Measurements from ENCODE around the gene LIMS1.
"Not testable (repeated sequence)": the region's sequence is repeated elsewhere in the genome, so short reads cannot be mapped to it uniquely, and the experiment has no call there.

LIMS1 gene

DNA sequence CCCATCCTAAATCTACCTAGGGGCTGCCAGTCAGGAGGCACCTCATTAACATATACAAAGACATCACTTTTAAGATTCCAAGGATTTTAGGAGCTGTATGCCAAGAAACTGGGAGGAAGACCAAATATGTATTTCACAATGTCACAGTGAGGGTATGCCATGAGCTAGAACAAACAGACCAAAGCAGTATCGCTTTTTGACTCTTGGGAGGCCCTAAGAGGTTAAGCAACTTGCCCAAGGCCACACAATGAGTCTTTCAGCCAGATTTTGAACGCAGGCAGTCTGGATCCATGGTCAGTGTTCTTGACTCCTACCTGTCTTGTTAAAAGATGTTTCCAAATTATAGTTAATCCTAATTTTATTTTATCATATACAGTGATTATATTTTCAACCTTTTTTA is 132.9 kb downstream of the LIMS1 start:
- DNase-seq, H3K4me3 Mint-ChIP-seq, H3K27me3 Mint-ChIP-seq, H3K27ac Mint-ChIP-seq, CTCF ChIA-PET, H3K9me3 Mint-ChIP-seq: not testable (repeated sequence)
- peaks cover 17% of the 10 kb centered on the region for H3K4me1 Mint-ChIP-seq
- peaks cover 10% of the 10 kb centered on the region for H3K36me3 Mint-ChIP-seq

DNA sequence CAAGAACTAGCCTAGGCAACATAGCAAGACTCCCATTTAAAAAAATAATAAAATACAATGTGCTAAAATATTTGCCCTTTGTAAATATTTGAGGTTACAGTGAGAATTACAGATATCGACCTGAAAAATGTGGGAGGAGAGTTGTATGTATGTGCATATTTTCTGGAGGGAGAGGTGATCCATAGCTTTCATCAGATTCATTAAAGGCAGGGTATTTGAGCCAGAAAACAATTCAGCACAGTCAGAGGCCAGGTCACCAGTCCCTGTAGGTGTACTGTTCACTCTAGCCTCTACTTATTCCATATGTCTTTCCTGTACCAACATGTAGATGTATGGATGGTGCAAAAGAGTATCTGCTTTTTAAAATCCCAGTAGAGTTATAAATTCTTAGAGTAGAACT is 136.0 kb downstream of the LIMS1 start:
- H3K27ac Mint-ChIP-seq, H3K9me3 Mint-ChIP-seq, H3K4me3 Mint-ChIP-seq, DNase-seq, H3K36me3 Mint-ChIP-seq, CTCF ChIA-PET, H3K4me1 Mint-ChIP-seq, H3K27me3 Mint-ChIP-seq: not testable (repeated sequence)

DNA sequence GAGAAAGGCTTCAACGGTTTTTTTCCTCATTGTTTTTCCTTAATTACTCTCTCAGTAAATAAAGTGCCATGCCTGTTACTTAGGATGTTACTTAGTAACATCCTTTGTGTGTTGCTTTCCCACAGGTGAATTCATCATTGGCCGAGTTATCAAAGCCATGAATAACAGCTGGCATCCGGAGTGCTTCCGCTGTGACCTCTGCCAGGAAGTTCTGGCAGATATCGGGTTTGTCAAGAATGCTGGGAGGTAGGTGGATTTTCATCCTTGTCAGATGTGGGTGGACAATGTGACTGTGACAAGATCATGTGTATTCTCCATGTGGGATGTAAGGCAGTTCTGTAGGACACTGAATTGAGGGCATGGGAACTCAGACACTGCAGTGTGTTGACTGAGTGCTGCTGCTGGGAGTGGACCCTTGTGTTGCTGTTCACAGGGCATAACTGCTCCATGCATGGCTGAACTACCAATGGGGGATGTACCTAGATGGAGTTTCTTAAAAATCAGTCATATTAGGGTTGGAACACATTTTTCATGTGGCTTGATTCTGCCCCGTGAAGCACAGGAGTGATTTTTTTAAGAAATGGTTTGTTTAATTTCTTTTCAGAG is 138.0 kb downstream of the LIMS1 start:
- H3K4me3 Mint-ChIP-seq, H3K27ac Mint-ChIP-seq, H3K4me1 Mint-ChIP-seq, CTCF ChIA-PET, H3K27me3 Mint-ChIP-seq, H3K9me3 Mint-ChIP-seq, DNase-seq: not testable (repeated sequence)
- peaks cover 16% of the 10 kb centered on the region for H3K36me3 Mint-ChIP-seq

DNA sequence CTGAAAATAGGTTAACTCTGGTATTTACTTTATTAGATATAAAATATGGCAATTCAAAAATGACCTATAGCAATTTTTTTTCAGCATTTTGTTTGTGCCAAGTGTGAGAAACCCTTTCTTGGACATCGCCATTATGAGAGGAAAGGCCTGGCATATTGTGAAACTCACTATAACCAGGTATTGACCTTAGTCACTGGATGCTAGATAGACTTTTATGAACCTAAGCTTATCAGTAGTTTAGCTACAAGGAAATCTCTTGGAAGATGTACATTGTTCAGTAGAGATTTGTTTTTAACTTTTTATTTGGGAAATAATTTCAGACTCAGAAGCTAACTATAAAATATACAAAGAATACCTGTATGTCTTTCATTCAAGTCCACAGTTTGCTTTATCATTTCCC is 142.3 kb downstream of the LIMS1 start:
- H3K9me3 Mint-ChIP-seq, H3K4me3 Mint-ChIP-seq, H3K27me3 Mint-ChIP-seq, CTCF ChIA-PET, DNase-seq, H3K27ac Mint-ChIP-seq: not testable (repeated sequence)
- H3K36me3 Mint-ChIP-seq: peaks cover 25% of the 10 kb centered on the region
- H3K4me1 Mint-ChIP-seq: peaks cover 18% of the 10 kb centered on the region

DNA sequence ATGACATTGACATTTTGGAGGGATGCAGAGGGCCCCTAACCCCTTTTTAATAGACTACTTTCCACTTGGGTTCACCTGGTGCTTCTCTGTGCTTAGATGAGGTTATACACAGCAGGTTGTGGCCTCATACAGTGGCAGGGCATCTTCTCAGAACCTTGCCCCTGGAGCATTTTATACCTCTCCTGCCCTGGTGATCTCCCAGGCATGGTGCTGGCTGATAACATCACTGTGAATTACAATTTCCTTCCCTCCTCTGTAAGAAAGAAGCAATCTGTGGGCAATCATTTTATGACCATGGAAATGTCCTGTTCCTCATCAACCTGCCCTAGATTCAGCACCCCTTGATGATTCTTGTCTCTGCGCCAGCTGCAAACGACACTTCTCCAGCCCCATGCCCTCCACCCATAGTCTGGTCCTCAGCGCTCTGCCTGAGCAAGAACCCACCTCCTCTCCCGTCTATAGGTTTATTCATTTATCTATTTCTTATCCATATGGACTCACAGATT is 143.0 kb downstream of the LIMS1 start:
- H3K27me3 Mint-ChIP-seq, H3K9me3 Mint-ChIP-seq, H3K27ac Mint-ChIP-seq, DNase-seq, H3K4me3 Mint-ChIP-seq, CTCF ChIA-PET: not testable (repeated sequence)
- Mint-ChIP-seq H3K36me3 (peaks cover 25% of the 10 kb centered on the region), H3K4me1 (peaks cover 15% of the 10 kb centered on the region)

DNA sequence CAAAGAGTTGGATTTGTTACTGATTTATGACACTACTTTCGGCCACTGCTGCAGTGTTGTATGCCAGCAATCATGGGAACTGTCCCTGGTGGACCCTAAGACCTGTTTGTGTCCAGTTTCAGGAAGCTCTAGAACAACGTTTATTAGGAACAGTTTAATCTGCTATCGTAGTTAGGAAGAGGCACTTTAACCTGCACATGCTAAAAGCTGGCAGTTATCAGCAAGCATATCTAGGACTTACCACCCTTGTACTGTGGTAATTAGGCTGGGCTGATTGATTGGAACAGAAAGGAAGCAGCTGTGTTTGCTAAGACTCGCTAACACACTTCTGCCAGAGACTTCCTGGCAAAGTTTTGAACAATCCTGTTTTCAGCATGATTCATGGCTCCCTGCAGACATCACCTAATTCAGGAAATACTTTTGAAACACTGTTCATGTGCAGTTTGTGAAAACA is 144.0 kb downstream of the LIMS1 start:
- H3K4me1 Mint-ChIP-seq: peaks cover 15% of the 10 kb centered on the region
- CTCF ChIA-PET: interaction anchor here (0.6 kb wide), 1 partner anchor 40 kb away, joined by 3 read pairs; no protein-coding TSS in a partner anchor
- not testable (repeated sequence) for DNase-seq, H3K9me3 Mint-ChIP-seq, H3K4me3 Mint-ChIP-seq, H3K27ac Mint-ChIP-seq, H3K27me3 Mint-ChIP-seq
- peaks cover 23% of the 10 kb centered on the region for H3K36me3 Mint-ChIP-seq

DNA sequence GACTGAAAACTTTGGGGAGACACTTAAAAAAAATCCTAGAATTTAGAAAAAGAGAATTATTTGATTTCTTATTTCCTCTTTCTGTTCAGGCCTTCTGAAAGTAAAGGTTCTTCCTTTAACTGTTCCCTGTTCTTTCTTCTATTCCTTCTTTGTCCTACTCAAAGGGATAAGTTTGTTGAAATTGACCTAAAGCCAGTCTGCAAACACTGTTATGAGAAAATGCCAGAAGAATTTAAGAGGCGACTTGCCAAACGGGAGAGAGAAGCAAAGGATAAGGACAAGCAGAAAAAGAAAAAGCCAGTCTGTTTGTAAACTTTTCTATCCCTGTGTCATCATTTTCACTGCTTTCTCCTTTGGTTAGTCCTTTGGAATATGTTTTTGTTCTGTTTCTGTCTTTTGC is 146.5 kb downstream of the LIMS1 start:
- DNase-seq, H3K4me3 Mint-ChIP-seq, H3K9me3 Mint-ChIP-seq, H3K27me3 Mint-ChIP-seq, CTCF ChIA-PET, H3K27ac Mint-ChIP-seq: not testable (repeated sequence)
- H3K36me3 Mint-ChIP-seq: peaks cover 17% of the 10 kb centered on the region
- H3K4me1 Mint-ChIP-seq: peaks cover 15% of the 10 kb centered on the region

DNA sequence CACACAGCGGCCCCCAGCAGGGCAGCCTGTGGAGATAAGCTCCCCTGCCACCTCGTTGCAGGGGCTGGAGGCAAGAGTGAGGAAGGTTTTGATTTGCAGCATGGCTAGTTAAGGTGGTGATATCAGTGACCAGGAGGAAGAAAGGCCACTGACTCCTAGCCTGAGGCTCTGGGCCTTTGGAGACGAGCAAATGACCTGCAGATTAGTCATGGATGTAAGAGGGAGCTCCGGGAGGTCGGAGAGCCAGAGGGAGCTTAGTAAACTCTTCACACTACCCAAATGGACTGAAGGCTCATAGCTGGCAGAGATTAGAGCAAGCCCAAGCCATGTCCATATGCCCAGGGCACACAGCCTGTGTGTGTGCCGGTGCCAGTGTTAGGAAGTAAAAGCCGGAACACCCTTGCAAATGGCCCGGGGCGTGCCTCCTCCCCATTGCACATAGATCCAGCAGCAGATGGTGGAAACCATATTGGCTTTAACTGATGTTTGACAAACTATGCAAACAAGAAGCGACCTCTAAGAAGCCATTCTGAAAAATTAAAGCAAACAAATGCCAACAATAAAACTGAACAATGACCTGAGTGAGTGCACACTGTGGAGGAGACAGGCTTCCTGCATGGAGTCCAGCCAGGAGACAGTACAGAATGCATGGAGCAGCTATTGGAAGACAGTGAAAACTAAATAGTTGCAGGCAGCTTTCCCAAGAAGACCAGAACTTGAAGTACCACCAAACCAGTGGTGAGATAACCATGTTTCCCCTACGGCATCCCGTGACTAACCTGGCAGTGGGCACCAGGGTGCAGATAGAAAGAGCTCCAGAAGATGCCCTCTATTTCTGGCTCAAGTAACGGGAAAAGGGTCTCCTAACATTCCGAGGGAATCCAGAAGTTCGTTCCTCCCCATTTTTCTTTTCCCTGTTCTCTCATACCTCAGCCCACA is 154.8 kb downstream of the LIMS1 start:
- H3K27ac Mint-ChIP-seq, CTCF ChIA-PET, H3K27me3 Mint-ChIP-seq, DNase-seq, H3K4me3 Mint-ChIP-seq, H3K36me3 Mint-ChIP-seq, H3K4me1 Mint-ChIP-seq, H3K9me3 Mint-ChIP-seq: not testable (repeated sequence)

DNA sequence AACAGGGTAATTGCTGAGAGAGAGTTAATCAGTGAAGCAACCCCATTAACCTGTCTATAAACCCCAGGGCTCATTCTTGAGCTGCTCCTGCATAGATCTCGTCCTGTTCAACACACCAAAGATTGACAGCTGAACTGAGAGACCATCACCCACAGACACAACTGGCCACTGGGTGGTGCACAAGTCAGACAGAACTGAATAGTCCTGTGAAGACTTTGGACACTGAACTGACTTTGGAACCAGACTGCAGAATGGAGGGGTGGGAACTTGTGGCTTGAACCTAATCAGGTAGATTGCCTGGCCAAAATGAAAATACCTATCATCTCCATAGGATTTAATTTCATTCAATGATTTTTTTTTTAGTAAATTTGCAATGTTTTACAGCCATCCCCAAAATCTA is 155.7 kb downstream of the LIMS1 start:
- H3K27me3 Mint-ChIP-seq, H3K27ac Mint-ChIP-seq, H3K9me3 Mint-ChIP-seq, H3K36me3 Mint-ChIP-seq, H3K4me1 Mint-ChIP-seq, CTCF ChIA-PET, DNase-seq, H3K4me3 Mint-ChIP-seq: not testable (repeated sequence)

DNA sequence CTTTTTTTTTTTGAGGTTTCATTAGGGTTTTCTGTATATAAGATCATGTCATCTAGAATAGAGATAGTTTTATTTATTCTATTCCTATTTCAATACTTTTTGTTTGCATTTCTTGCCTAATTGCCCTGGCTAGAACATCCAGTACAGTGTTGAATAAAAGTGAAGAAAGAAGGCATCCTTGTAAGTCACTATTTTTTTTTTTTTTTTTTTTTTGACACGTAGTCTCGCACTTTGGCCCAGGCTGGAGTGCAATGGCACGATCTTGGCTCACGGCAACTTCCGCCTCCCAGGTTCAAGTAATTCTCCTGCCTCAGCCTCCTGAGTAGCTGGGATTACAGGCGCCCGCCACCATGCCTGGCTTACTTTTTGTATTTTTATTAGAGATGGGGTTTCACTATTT is 157.2 kb downstream of the LIMS1 start:
- Mint-ChIP-seq H3K9me3 (no peaks in the 10 kb centered on the region), H3K27ac (no peak overlapping the region), H3K4me1 (no peaks in the 10 kb centered on the region), H3K36me3 (no peaks in the 10 kb centered on the region), H3K27me3 (no peaks in the 10 kb centered on the region), H3K4me3 (no peak overlapping the region)
- CTCF ChIA-PET: no interaction called here
- no peak for DNase-seq

DNA sequence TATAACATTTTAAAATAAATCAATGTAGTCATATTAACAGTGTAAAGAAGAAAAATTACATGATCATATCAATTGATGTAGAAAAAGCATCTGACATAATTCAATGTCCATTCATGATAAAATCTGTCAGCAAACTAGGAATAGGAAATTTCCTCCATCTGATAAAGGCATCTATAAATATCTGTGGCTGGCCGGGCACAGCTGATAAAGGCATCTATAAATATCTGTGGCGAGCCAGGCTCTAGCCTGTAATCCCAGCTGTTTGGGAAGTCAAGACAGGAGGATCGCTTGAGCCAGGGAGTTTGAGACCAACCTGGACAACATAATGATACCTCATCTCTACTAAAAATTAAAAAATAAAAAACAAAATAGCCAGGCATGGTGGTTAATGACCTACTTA is 166.9 kb downstream of the LIMS1 start:
- CTCF ChIA-PET: no interaction called here
- H3K9me3 Mint-ChIP-seq: peaks cover under 1% of the 10 kb centered on the region
- H3K27ac Mint-ChIP-seq: no peak overlapping the region
- H3K4me1 Mint-ChIP-seq: peaks cover 2% of the 10 kb centered on the region
- peaks cover 6% of the 10 kb centered on the region for H3K27me3 Mint-ChIP-seq
- H3K4me3 Mint-ChIP-seq: no peak overlapping the region
- H3K36me3 Mint-ChIP-seq: no peaks in the 10 kb centered on the region
- no peak for DNase-seq

DNA sequence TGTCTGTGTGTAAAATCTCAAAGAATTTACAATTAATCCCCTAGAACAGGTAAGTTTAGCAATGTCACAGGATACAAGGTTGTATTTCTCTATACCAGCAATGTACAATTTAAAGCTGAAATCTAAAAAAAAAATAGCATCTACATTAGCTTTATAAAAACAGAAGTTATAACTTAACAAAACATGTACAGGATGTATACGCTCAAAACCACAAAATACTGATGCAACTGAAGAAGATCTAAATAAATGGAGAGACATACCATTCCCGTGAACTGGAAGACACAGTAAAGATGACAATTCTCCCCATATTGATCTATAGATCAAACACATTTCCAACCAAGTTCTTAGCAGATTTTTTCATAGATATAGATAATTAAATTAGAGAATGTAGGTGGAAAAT is 167.5 kb downstream of the LIMS1 start:
- H3K4me3 Mint-ChIP-seq: no peak overlapping the region

DNA sequence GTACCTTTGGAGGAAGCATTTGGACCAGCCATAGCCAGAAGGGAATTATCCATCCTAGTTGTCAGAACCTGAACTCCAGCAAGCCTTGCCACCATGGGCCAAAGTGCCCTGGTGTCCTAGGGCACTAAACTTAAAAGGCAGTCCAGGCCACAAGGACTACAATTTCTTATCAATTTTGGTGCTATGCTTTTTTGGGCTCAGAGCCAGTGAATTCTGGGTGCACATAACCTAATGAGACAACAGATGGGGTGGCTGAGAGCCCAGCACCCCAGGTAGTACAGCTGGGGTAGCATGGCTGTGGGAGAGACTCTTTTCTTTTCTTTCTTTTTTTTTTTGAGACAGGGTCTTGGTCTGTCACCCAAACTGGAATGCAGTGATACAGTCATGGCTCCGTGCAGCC is 170.6 kb downstream of the LIMS1 start:
- Mint-ChIP-seq H3K4me1 (peaks cover 2% of the 10 kb centered on the region), H3K36me3 (no peaks in the 10 kb centered on the region), H3K27ac (no peak overlapping the region), H3K4me3 (no peak overlapping the region), H3K9me3 (peaks cover 9% of the 10 kb centered on the region), H3K27me3 (peaks cover 6% of the 10 kb centered on the region)
- DNase-seq: no peak
- CTCF ChIA-PET: no interaction called here

More for the DNA sequence above, 167.5 kb downstream of the LIMS1 start:
- CTCF ChIA-PET: no interaction called here
- peaks cover 6% of the 10 kb centered on the region for H3K27me3 Mint-ChIP-seq
- no peak for DNase-seq
- no peaks in the 10 kb centered on the region for H3K36me3 Mint-ChIP-seq
- H3K4me1 Mint-ChIP-seq: peaks cover 2% of the 10 kb centered on the region
- peaks cover 4% of the 10 kb centered on the region for H3K9me3 Mint-ChIP-seq
- H3K27ac Mint-ChIP-seq: no peak overlapping the region

DNA sequence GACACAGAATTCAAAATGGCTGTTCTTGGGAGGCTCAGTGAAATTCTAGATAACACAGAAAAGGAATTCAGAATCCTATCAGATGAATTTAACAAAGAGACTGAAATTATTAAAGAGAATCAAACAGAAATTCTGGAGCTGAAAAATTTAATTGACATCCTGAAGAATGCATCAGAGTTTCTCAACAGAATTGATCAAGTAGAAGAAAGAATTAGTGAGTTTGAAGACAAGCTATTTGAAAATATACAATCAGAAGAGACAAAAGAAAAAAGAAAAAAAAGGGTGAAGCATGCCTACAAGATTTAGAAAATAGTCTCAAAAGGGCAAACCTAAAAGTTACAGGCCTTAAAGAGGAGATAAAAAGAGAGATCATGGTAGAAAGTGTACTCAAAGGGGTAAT is 173.0 kb downstream of the LIMS1 start:
- H3K27ac Mint-ChIP-seq: no peak overlapping the region
- CTCF ChIA-PET: no interaction called here
- no peak for DNase-seq
- peaks cover 6% of the 10 kb centered on the region for H3K27me3 Mint-ChIP-seq
- H3K36me3 Mint-ChIP-seq: no peaks in the 10 kb centered on the region
- peaks cover 9% of the 10 kb centered on the region for H3K9me3 Mint-ChIP-seq
- no peak overlapping the region for H3K4me3 Mint-ChIP-seq
- H3K4me1 Mint-ChIP-seq: no peaks in the 10 kb centered on the region

DNA sequence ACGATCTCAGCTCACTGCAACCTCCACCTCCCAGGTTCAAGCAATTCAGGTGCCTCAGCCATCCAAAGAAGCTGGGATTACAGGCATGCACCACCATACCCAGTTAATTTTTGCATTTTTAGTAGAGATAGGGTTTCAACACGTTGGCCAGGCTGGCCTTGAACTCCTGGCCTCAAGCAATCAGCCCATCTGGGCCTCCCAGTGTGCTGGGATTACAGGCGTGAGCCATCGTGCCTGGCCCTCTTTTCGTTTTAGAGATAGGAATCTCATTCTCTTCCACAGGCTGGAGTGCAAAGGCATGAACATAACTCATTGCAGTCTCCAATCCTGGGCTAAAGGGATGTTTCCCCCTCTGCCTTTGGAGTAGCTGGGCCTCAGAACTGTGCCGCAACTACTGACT is 182.7 kb downstream of the LIMS1 start:
- CTCF ChIA-PET: interaction anchor here (0.8 kb wide), 1 partner anchor 81 kb away, joined by 6 read pairs; no protein-coding TSS in a partner anchor
- not testable (repeated sequence) for H3K4me3 Mint-ChIP-seq, H3K27me3 Mint-ChIP-seq, DNase-seq, H3K36me3 Mint-ChIP-seq, H3K27ac Mint-ChIP-seq, H3K9me3 Mint-ChIP-seq
- H3K4me1 Mint-ChIP-seq: peaks cover 17% of the 10 kb centered on the region
